HL-60/S4 treated with retinoic acid at 250 ng/mL for 4 days and 3 days (cell line): ENCODE results near the gene ENTREP1.
"Not testable (repeated sequence)": the region's sequence is repeated elsewhere in the genome, so short reads cannot be mapped to it uniquely, and the experiment has no call there.

Experiments used
- in situ Hi-C: fragments of 300-500 bp; cut with MboI; formaldehyde crosslinking; loops from 2 replicates; pipeline ENCODE4 v1.7.0; 2022; ENCODE audit warnings: low sequenced_read_pairs

ENTREP1 gene

DNA sequence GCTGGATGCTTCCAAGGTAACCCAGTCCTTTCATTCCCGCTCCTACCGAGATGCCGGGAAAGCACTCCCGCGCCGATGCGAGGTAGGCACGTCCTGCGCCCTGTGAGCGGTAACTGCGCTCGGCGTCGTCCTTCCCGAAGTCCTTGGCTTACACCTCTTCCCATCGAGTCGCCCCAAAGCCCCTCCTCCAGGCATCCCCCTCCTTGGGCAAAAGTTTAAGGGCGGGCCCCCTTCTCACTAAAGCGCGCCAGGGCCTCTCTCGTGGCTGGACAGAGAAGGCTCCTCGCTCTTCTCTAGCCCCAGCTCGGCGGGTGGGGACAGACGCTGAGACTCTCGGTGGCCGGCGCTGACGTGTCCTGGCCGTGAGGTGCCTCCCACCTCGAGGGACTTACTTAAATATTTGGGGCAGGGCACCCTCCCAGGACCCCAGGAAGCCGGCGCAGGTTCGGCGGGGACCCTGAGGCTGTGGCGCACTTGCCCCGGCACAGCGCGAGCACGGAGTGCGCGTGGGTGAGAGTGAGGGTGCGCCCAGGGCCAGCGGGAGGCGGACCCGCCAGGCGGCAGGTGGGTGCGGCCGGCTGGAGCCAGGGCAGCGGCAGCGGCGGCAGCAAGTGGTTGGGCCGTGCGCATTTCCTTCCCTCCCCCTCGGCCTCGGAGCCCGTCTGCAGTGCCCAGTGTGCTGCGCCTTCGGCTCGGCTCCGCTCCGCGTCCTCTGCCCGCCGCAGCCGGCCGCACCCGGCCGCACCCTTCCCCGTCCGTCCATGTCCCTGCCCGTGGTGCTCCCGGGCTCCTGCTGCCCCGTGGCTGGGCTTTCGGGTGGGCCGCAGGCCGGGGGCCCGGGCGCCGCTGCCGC lies at the start of gene ENTREP1:
Gene ENTREP1 (plus strand): TSS at position 667 of the 853 bp plus-strand sequence. CDS start 95 bp downstream, at position 762.
- in situ Hi-C loops, result no loop called here

- in situ Hi-C loops, result no loop called here
Measured at GRCh38 chr9:69276775-69277174, 48.2 kb upstream of the ENTREP1 start.

GRCh38 chr9:69279084-69279731 lies 45.8 kb upstream of the ENTREP1 start:
- in situ Hi-C loops, result no loop called here

- in situ Hi-C loops, result no loop called here
Measured at GRCh38 chr9:69279733-69280132, 45.3 kb upstream of the ENTREP1 start.

- in situ Hi-C loops, result no loop called here
Measured at GRCh38 chr9:69283003-69283402, 42.0 kb upstream of the ENTREP1 start.

- in situ Hi-C loops, result no loop called here
Measured at GRCh38 chr9:69292078-69292477, 32.9 kb upstream of the ENTREP1 start.

GRCh38 chr9:69293156-69293555 lies 31.9 kb upstream of the ENTREP1 start:
- in situ Hi-C loops, result no loop called here

GRCh38 chr9:69295872-69296552 lies 29.0 kb upstream of the ENTREP1 start:
- in situ Hi-C loops, result no loop called here

DNA sequence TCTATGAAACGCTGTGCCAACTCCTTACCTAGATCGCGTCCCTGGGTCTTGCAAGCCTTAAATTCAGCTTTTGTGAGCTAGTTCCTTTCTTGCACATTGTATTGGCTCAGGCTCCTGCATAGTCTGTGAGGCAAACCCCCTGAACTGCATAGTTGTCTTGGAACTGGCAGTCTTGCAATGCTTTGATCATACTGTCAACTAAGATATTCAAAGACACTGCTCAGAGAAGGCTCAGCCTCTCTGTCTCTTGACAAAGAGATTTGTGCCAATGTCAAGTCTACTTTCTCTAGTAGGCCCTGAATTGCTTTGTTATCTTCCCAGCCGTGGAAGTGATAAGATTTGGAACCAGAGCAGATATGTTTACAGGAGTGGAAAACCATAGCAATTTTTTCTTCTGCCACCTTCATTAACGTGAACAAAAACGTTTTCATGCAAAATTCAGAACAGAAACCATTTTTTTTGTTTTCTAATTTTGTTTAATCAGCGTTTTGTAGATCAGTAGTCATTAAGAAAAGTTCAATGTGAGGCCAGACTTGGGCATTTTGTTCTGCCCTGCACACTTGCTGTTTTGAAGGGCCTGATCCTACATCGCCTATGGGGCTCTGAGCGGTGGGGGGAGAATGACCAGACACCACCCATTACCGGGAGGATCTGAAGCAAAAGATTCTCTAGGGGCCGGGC lies 27.6 kb upstream of the ENTREP1 start:
- in situ Hi-C loops, result no loop called here

GRCh38 chr9:69299315-69299714 lies 25.7 kb upstream of the ENTREP1 start:
- in situ Hi-C loops, result no loop called here

- in situ Hi-C loops, result no loop called here
Measured at GRCh38 chr9:69299826-69300225, 25.2 kb upstream of the ENTREP1 start.

- in situ Hi-C loops, result no loop called here
Measured at GRCh38 chr9:69303331-69303730, 21.7 kb upstream of the ENTREP1 start.

GRCh38 chr9:69306895-69307445 lies 18.0 kb upstream of the ENTREP1 start:
- in situ Hi-C loops, result not testable (repeated sequence)

DNA sequence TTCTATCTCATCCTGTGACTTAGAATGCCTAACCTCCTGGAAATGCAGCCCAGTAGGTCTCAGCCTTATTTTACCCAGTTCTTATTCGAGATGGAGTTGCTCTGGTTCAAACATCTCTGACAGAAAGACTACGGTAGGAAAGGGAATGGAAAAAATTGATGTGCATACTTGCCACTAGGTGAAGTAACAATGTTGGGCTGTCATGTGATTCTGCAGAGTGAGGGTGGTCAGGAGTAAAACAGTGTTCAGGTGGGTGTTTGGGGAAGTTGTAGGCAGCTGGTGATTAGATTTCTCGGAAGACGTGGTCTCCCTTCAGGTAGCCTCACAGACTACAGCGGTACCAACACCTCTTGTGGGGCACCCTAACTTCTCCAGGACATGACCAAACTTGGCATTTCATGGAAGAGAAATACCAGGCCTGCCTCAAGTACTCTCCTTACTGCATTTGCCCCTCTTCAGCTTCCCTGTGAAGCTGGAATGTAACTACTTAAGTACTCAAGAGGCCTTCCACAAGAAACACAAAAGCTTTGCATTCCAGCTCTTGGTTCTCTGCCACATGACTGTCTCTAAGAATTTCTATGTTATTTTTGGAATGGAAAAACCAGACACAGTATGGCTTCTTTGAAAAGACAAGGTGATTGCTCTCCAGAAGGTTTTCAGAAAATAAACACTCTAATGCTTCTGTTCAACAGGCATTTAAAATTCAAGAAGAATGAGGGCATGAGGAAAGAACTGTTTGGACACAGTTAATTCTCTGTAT lies 17.4 kb upstream of the ENTREP1 start:
- in situ Hi-C loops, result no loop called here

GRCh38 chr9:69308206-69308931 lies 16.6 kb upstream of the ENTREP1 start:
- in situ Hi-C loops, result no loop called here

GRCh38 chr9:69313175-69313574 lies 11.8 kb upstream of the ENTREP1 start:
- in situ Hi-C loops, result no loop called here

DNA sequence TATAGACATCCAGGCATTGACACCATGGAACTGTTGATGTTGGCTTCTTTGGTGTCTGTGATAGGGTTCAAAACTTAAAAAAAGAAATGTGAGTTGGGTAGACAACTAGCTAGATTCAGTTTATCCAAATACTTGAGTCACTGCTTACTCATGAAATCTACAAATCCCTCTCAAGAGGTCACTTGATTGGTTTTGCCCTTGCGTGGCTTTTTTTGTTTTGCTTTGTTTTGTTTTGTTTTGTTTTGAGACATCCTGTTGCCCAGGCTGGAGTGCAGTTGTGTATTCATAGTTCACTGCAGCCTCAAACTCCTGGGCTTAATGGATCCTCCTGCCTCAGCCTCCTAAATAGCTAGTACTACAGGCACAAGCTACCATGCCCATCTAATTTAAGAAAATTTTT lies 10.5 kb upstream of the ENTREP1 start:
- in situ Hi-C loops, result no loop called here

DNA sequence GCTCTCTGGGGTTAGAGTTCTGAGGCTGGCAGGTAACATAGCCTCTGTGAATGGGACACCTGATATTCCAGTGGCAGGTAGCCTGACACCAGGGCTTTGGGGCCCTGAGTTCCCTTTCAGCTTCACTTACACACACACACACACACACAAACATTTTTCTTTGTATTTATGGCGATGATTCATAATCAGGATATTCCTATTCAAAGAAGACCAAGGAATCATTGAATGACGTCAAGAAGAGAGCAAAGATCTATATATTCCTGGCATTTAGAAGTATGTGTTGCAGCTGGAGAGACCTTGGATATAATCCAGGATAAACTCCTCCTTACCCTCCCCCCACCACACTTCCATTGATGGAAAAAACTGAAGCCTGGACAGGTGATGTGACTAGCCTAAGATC lies 7.9 kb upstream of the ENTREP1 start:
- in situ Hi-C loops, result no loop called here

- in situ Hi-C loops, result no loop called here
Measured at GRCh38 chr9:69317894-69318293, 7.1 kb upstream of the ENTREP1 start.
